Panc1 (cell line): Measurements from ENCODE around the gene COL4A1.

Source experiments
- POLR2AphosphoS5 ChIP-seq: IDR thresholded peaks from 2 replicates; pipeline ENCODE4 v1.6.1; 2012; ENCODE audit warnings: mild to moderate bottlenecking, low read depth, low read length, moderate library complexity
- SIN3A ChIP-seq: IDR thresholded peaks from 2 replicates; pipeline ENCODE4 v1.6.1; 2012; ENCODE audit warnings: low read depth, mild to moderate bottlenecking, low read length, moderate library complexity, borderline replicate concordance; ENCODE audit not compliant: insufficient read depth
- TCF7L2 ChIP-seq: IDR thresholded peaks from 2 replicates; pipeline ENCODE4 v1.6.1; 2011; ENCODE audit warnings: mild to moderate bottlenecking, low read depth, low read length, inconsistent platforms
- TF ChIP-seq, protein P1 (sequence below): fragments of 450-650 bp; IDR thresholded peaks from 2 replicates; pipeline ENCODE4 v1.5.1; 2017; ENCODE audit warnings: mild to moderate bottlenecking
- TF ChIP-seq, protein P2 (sequence below), 2 experiments: IDR thresholded peaks; 2 replicates each; pipeline ENCODE4 v1.6.1; 2011 to 2012; ENCODE audit warnings: low read depth in 2 of 2, control low read depth in 1 of 2, low read length in 1 of 2, mild to moderate bottlenecking in 1 of 2, moderate library complexity in 1 of 2; ENCODE audit not compliant: insufficient read depth in 1 of 2

DNA sequence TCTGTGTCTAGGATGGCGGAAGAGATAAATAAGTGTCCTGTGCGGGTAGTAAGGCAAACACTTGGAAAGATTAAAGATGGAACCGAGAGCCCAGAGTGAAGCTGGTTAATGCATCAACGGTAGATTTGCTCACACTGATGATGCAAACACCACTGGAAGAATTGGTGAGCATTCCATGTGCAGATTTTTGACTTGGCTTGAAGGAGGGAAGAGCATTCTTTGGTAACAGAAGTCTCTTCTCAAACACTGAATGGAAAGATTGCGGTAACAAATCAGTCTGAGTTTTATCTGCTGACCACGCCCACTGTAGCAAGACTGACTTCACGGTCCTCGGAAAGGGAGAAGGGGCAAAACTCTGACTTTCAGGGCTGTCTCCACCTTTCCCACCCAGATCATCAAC lies 112.5 kb downstream of the COL4A1 start:
- TF ChIP-seq, protein P1, sequence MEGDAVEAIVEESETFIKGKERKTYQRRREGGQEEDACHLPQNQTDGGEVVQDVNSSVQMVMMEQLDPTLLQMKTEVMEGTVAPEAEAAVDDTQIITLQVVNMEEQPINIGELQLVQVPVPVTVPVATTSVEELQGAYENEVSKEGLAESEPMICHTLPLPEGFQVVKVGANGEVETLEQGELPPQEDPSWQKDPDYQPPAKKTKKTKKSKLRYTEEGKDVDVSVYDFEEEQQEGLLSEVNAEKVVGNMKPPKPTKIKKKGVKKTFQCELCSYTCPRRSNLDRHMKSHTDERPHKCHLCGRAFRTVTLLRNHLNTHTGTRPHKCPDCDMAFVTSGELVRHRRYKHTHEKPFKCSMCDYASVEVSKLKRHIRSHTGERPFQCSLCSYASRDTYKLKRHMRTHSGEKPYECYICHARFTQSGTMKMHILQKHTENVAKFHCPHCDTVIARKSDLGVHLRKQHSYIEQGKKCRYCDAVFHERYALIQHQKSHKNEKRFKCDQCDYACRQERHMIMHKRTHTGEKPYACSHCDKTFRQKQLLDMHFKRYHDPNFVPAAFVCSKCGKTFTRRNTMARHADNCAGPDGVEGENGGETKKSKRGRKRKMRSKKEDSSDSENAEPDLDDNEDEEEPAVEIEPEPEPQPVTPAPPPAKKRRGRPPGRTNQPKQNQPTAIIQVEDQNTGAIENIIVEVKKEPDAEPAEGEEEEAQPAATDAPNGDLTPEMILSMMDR, result no peak
- TF ChIP-seq POLR2AphosphoS5, result no peak
- TF ChIP-seq, protein P2, sequence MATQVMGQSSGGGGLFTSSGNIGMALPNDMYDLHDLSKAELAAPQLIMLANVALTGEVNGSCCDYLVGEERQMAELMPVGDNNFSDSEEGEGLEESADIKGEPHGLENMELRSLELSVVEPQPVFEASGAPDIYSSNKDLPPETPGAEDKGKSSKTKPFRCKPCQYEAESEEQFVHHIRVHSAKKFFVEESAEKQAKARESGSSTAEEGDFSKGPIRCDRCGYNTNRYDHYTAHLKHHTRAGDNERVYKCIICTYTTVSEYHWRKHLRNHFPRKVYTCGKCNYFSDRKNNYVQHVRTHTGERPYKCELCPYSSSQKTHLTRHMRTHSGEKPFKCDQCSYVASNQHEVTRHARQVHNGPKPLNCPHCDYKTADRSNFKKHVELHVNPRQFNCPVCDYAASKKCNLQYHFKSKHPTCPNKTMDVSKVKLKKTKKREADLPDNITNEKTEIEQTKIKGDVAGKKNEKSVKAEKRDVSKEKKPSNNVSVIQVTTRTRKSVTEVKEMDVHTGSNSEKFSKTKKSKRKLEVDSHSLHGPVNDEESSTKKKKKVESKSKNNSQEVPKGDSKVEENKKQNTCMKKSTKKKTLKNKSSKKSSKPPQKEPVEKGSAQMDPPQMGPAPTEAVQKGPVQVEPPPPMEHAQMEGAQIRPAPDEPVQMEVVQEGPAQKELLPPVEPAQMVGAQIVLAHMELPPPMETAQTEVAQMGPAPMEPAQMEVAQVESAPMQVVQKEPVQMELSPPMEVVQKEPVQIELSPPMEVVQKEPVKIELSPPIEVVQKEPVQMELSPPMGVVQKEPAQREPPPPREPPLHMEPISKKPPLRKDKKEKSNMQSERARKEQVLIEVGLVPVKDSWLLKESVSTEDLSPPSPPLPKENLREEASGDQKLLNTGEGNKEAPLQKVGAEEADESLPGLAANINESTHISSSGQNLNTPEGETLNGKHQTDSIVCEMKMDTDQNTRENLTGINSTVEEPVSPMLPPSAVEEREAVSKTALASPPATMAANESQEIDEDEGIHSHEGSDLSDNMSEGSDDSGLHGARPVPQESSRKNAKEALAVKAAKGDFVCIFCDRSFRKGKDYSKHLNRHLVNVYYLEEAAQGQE (IDR thresholded peaks at IDR 0.05; ENCODE audit: insufficient read depth in 1 of 2, low read depth in 2 of 2, low read length in 1 of 2), result no peak
- TF ChIP-seq TCF7L2, result no peak
- TF ChIP-seq SIN3A, result no peak
